Measurements from ENCODE around the gene DUOX1. TPM values are rescaled to one million over a fixed set of nuclear protein-coding genes. Genes with fewer than 3 reads are reported as not detected.

Gene DUOX1
- total and polyA plus RNA-seq, 9 of the 15 experiments (the other 6 are each of a cell fraction or from before 2014, with no cell fraction given) = 0.01 to 0.22 (median 0.01) TPM; not detected in 6

GRCh38 chr15:45198337-45199135, 68.7 kb downstream of the DUOX1 start:
- peak overlapping the region; percentile 91 to 94 for H3K9ac ChIP-seq (ENCODE audit: insufficient read depth in 1 of 2, low read depth in 2 of 2, low read length in 2 of 2)
- POLR2A ChIA-PET = interaction anchor here (0.5 to 1.5 kb wide), 5 partner anchors 13 to 487 kb away, joined by 3 to 6 read pairs (median 3); partner anchors contain the start of genes B2M and BLOC1S6
- H2AFZ ChIP-seq (ENCODE audit: low read depth, low read length) = peak overlapping the region; percentile 92
- no peaks in the 10 kb centered on the region for H3K27me3 ChIP-seq (ENCODE audit: control insufficient read depth in 2 of 2, insufficient read depth in 2 of 2, low read length in 2 of 2)
- H3K4me3 ChIP-seq = peak overlapping the region; percentile 79
- H3K36me3 ChIP-seq (ENCODE audit: control insufficient read depth, insufficient read depth, low read length) = no peaks in the 10 kb centered on the region
- in situ Hi-C loops (cut with MboI) (loop anchor here (25.0 kb wide), 1 partner anchor 414 kb away; no protein-coding TSS in a partner anchor), intact Hi-C loops (cut with micrococcal nuclease) (loop anchor here (1.0 to 2.0 kb wide), 3 partner anchors 31 to 204 kb away; a partner anchor contains a TSS)
- H3K79me2 ChIP-seq (ENCODE audit: control insufficient read depth, insufficient read depth, low read length) = no peaks in the 10 kb centered on the region
- H3K4me1 ChIP-seq (replicated peaks in 1 of 2; ENCODE audit: control insufficient read depth in 2 of 2, insufficient read depth in 2 of 2, low read length in 2 of 2) = peaks cover 0 to 2% of the 10 kb centered on the region in 2 experiments; a peak in 2 of 5 replicates
- peak overlapping the region; percentile 92 for H3K27ac ChIP-seq (ENCODE audit: extremely low read depth, low read depth, low read length)
- no peaks in the 10 kb centered on the region for H3K9me3 ChIP-seq (replicated peaks; ENCODE audit: control insufficient read depth, insufficient read depth, low read depth, low read length)
- no TSS peak for BruUV-seq (replicated peaks)
- ATAC-seq (peak; percentile 76), DNase-seq (ENCODE audit: extremely low read depth in 1 of 4, low spot score in 3 of 4) (peak; percentile 77 to 94 (median 81)), FAIRE-seq (peak; percentile 93)
- CTCF ChIA-PET (ENCODE audit: low intra/inter-chr PET ratio) = interaction anchor here (1.6 kb wide), 1 partner anchor 260 kb away, joined by 4 read pairs; no protein-coding TSS in a partner anchor
- H4K20me1 ChIP-seq (replicated peaks; ENCODE audit: control insufficient read depth, insufficient read depth, low read length) = no peaks in the 10 kb centered on the region
- H3K4me2 ChIP-seq (ENCODE audit: insufficient read depth, low read length) = peak overlapping the region; percentile 94
- WGBS (ENCODE audit: insufficient coverage, low coverage, missing lambda C conversion rate) = under 1% methylated on average over 42 of the region's 42 CpGs
- no peaks in the 10 kb centered on the region for H3K9me1 ChIP-seq (ENCODE audit: control insufficient read depth, insufficient read depth, low read length)
- peak; percentile 89 for TF ChIP-seq CREM (IDR thresholded peaks at IDR 0.05; ENCODE audit: low read depth)
- TF ChIP-seq ZNF316 (IDR thresholded peaks at IDR 0.05) = no peak; the same call in 1 of the 2 replicates
- no peak for TF ChIP-seq DLX4 (CRISPR knock-in tag; IDR thresholded peaks at IDR 0.05)
- TF ChIP-seq, protein P1, sequence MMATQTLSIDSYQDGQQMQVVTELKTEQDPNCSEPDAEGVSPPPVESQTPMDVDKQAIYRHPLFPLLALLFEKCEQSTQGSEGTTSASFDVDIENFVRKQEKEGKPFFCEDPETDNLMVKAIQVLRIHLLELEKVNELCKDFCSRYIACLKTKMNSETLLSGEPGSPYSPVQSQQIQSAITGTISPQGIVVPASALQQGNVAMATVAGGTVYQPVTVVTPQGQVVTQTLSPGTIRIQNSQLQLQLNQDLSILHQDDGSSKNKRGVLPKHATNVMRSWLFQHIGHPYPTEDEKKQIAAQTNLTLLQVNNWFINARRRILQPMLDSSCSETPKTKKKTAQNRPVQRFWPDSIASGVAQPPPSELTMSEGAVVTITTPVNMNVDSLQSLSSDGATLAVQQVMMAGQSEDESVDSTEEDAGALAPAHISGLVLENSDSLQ (IDR thresholded peaks at IDR 0.05) = no peak
- TF ChIP-seq NR2C1 (IDR thresholded peaks at IDR 0.05) = 0 out of 2 replicates have a peak, but pooled peaks have one; percentile 19
- TF ChIP-seq NR2C1 (tag; IDR thresholded peaks at IDR 0.05) = 0 out of 2 replicates have a peak, but pooled peaks have one; percentile 42
- 0 out of 2 replicates have a peak, but pooled peaks have one; percentile 51 for TF ChIP-seq GTF2E2 (tag; IDR thresholded peaks at IDR 0.05)
- TF ChIP-seq RBM39 (optimal IDR thresholded peaks at IDR 0.05; ENCODE audit: low read depth, low read length) = peak; percentile 47
- no peak for TF ChIP-seq POU5F1 (IDR thresholded peaks at IDR 0.05; ENCODE audit: borderline replicate concordance, low read depth, low read length, partially characterized antibody)
- no peak for TF ChIP-seq SAFB (IDR thresholded peaks at IDR 0.05; ENCODE audit: borderline replicate concordance, low read depth, low read length)
- TF ChIP-seq YY1 (IDR thresholded peaks at IDR 0.05; ENCODE audit: borderline replicate concordance in 1 of 3, control insufficient read depth in 1 of 3, extremely low read depth in 1 of 3, insufficient read depth in 3 of 3, insufficient read length in 1 of 3, insufficient replicate concordance in 2 of 3, low read depth in 1 of 3, low read length in 2 of 3) = peak in 2 of 3 experiments; percentile 31 to 66
- TF ChIP-seq TRIM24 (IDR thresholded peaks at IDR 0.05) = 0 out of 4 replicates have a peak, but pooled peaks of 1 of the 2 experiments have one; percentile 42
- TF ChIP-seq ZNF507 (tag; conservative IDR thresholded peaks at IDR 0.05) = no peak
- TF ChIP-seq CBX1 (IDR thresholded peaks at IDR 0.05; ENCODE audit: low read depth) = no peak
- TF ChIP-seq PHF20 (IDR thresholded peaks at IDR 0.05; ENCODE audit: partially characterized antibody) = peak; percentile 33
- no peak for TF ChIP-seq PCBP1 (IDR thresholded peaks at IDR 0.05; ENCODE audit: low read depth, low read length, poor library complexity, severe bottlenecking)
